ENCODE results near the gene ECHS1. TPM values are rescaled to one million over a fixed set of nuclear protein-coding genes. Genes with fewer than 3 reads are reported as not detected.

ECHS1 gene
- total and polyA plus RNA-seq, 10 of the 15 experiments (the other 5 are each of a cell fraction or from before 2014, with no cell fraction given) = 32.7 to 164 (median 62.4) TPM

GRCh38 chr10:133336577-133337369 lies 36.4 kb downstream of the ECHS1 start, which contains the start of gene CALY:
CALY (minus strand) TSS chr10:133336896; CDS start chr10:133328989, 7,907 bp downstream.
- no peak within 1 kb of the TSS for H3K4me2 ChIP-seq (ENCODE audit: control insufficient read depth, insufficient read depth)
- in situ Hi-C loops (cut with MboI) = no loop called here
- intact Hi-C loops (cut with micrococcal nuclease; ENCODE audit: unreplicated experiment) = no loop called here
- TF ChIP-seq HDGF (IDR thresholded peaks at IDR 0.05) (0 out of 2 replicates have a peak, but pooled peaks have one; percentile 34), BHLHE40 (IDR thresholded peaks at IDR 0.05; ENCODE audit: borderline replicate concordance in 1 of 2, low read depth in 2 of 2, low read length in 1 of 2) (peak in 1 of 2 experiments; percentile 5; a peak in 1 of 4 replicates), TCF3 (IDR thresholded peaks at IDR 0.05; ENCODE audit: borderline replicate concordance, insufficient read depth, low read depth, low read length) (peak; percentile 64; the same call in 1 of the 2 replicates), RFX5 (IDR thresholded peaks at IDR 0.05; ENCODE audit: low read depth, low read length) (no peak), ETV6 (conservative IDR thresholded peaks at IDR 0.05 in 1 of 2, IDR thresholded peaks at IDR 0.05 in 1 of 2; ENCODE audit: borderline replicate concordance in 1 of 2, low read depth in 1 of 2) (no peak), NR2C1 (IDR thresholded peaks at IDR 0.05) (no peak), ZBTB11 (CRISPR knock-in tag; IDR thresholded peaks at IDR 0.05) (no peak), SIN3A (IDR thresholded peaks at IDR 0.05; ENCODE audit: low read depth, low read length) (no peak), ZNF24 (IDR thresholded peaks at IDR 0.05) (no peak), PAX8 (IDR thresholded peaks at IDR 0.05) (no peak), KAT2A (conservative IDR thresholded peaks at IDR 0.05; ENCODE audit: control insufficient read depth, low read depth, low read length) (no peak), BCL11A (IDR thresholded peaks at IDR 0.05; ENCODE audit: low read depth, low read length) (no peak), BACH1 (IDR thresholded peaks at IDR 0.05; ENCODE audit: borderline replicate concordance) (no peak), ZNF274 (IDR thresholded peaks at IDR 0.05; ENCODE audit: insufficient read depth, insufficient read length) (no peak), BMI1 (IDR thresholded peaks at IDR 0.05; ENCODE audit: borderline replicate concordance) (peak; percentile 47; the same call in 1 of the 2 replicates), MXI1 (IDR thresholded peaks at IDR 0.05; ENCODE audit: low read depth, low read length) (no peak), PBX3 (IDR thresholded peaks at IDR 0.05; ENCODE audit: insufficient replicate concordance, low read depth, low read length) (no peak), ZBED1 (IDR thresholded peaks at IDR 0.05; ENCODE audit: borderline replicate concordance) (no peak)

More at GRCh38 chr10:133336577-133337369, 36.4 kb downstream of the ECHS1 start, which contains the start of gene CALY:
- no TSS peak for BruUV-seq (replicated peaks)
- Histone ChIP-seq H4K20me1 (ENCODE audit: control insufficient read depth, insufficient read depth) (no peaks in the 10 kb centered on the region), H3K4me1 (ENCODE audit: control insufficient read depth, insufficient read depth, low read length) (no peaks in the 10 kb centered on the region), H3K9me3 (replicated peaks; ENCODE audit: control insufficient read depth, insufficient read depth, low read length) (no peaks in the 10 kb centered on the region; the same call in 2 of the 3 replicates), H3K27me3 (replicated peaks in 1 of 2; ENCODE audit: control insufficient read depth in 2 of 2, insufficient read depth in 2 of 2, low read length in 1 of 2) (peaks cover 5 to 12% of the 10 kb centered on the region in 2 experiments), H3K36me3 (ENCODE audit: control insufficient read depth in 2 of 2, insufficient read depth in 2 of 2, low read length in 1 of 2) (no peaks in the 10 kb centered on the region), H3K27ac (ENCODE audit: control insufficient read depth, insufficient read depth) (no peak within 1 kb of the TSS), H3K9ac (ENCODE audit: control insufficient read depth, insufficient read depth, low read length) (no peak within 1 kb of the TSS), H3K4me3 (no peak within 1 kb of the TSS), H2AFZ (ENCODE audit: control insufficient read depth, low read depth, low read length) (no peak within 1 kb of the TSS), H3K79me2 (ENCODE audit: control insufficient read depth, insufficient read depth, low read length) (no peaks in the 10 kb centered on the region)
- POLR2A ChIA-PET = no interaction called here
- no peak for DNase-seq (ENCODE audit: low read depth, low spot score)
- 60% methylated on average over 42 of the region's 63 CpGs for WGBS (ENCODE audit: insufficient coverage, insufficient replicate concordance, low lambda C conversion rate, missing lambda C conversion rate)
- ATAC-seq = peak; percentile 40
- CTCF ChIA-PET = no interaction called here
- FAIRE-seq = no peak
- RAD21 ChIA-PET (ENCODE audit: unreplicated experiment) = no interaction called here
- SMC1A ChIA-PET (ENCODE audit: uncharacterized antibody, unreplicated experiment) = no interaction called here

Measured in GM12878 (cell line).